SK-N-SH (cell line): ENCODE measurements around the gene ALDH1L2. TPM values are rescaled to one million over a fixed set of nuclear protein-coding genes. Genes with fewer than 3 reads are reported as not detected.

ENCODE experiments used
- CTCF ChIA-PET: fragments of 300-600, 350-600 bp; formaldehyde crosslinking; extraction: SDS; loops from one replicate; lab custom pipeline; 2021; lab: Yijun Ruan, JAX
- POLR2A ChIA-PET: fragments of 350-600 bp; sonication (Branson Sonifier 250); formaldehyde crosslinking; extraction: SDS; loops from one replicate; lab custom pipeline; 2020; ENCODE audit warnings: antibody characterized with exemption, inconsistent platforms; lab: Yijun Ruan, JAX
- DNase-seq: peaks from one replicate; pipeline ENCODE4 v3.0.0; 2012
- H2AFZ ChIP-seq: fragments of 200-600 bp; sonication (generic); 2 replicates; pipeline ENCODE4 v1.8.1; 2016; ENCODE audit warnings: antibody characterized with exemption, mild to moderate bottlenecking, low read depth
- H3F3A ChIP-seq: fragments of 200-600 bp; sonication (generic); replicated peaks from 2 replicates; pipeline ENCODE3; 2016; ENCODE audit warnings: antibody characterized with exemption, mild to moderate bottlenecking; ENCODE audit not compliant: insufficient read depth
- H3K27ac ChIP-seq, 2 experiments: fragments of 200-500 bp in 1 of 2; fragments of 200-600 bp in 1 of 2; sonication (Bioruptor generic) in 1 of 2; sonication (generic), shearing (Covaris generic) in 1 of 2; 2 replicates each; pipeline versions ENCODE4 v1.5.1 to v1.6.1; 2014 to 2016; ENCODE audit warnings: low read depth in 2 of 2, inconsistent platforms in 1 of 2, low read length in 1 of 2, mild to moderate bottlenecking in 1 of 2, mixed read lengths in 1 of 2
- H3K27me3 ChIP-seq: fragments of 200-600 bp; sonication (generic), shearing (Covaris generic); 2 replicates; pipeline ENCODE4 v1.6.1; 2016; ENCODE audit warnings: mixed run types; ENCODE audit not compliant: insufficient read depth
- H3K36me3 ChIP-seq, 2 experiments: fragments of 200-500 bp in 1 of 2; fragments of 200-600 bp in 1 of 2; sonication (Bioruptor generic) in 1 of 2; sonication (generic) in 1 of 2; replicated peaks in 1 of 2; 2 replicates each; pipeline versions ENCODE3 to v1.5.1; 2014 to 2016; ENCODE audit warnings: low read length in 1 of 2, mild to moderate bottlenecking in 1 of 2; ENCODE audit not compliant: insufficient read depth in 2 of 2, control insufficient read depth in 1 of 2
- H3K4me1 ChIP-seq, 2 experiments: fragments of 200-500 bp in 1 of 2; fragments of 200-600 bp in 1 of 2; sonication (Bioruptor generic) in 1 of 2; sonication (generic), shearing (Covaris generic) in 1 of 2; 2 replicates each; pipeline versions ENCODE4 v1.5.1 to v1.6.1; 2014 to 2016; ENCODE audit warnings: low read depth in 1 of 2, low read length in 1 of 2, mixed run types in 1 of 2; ENCODE audit not compliant: insufficient read depth in 2 of 2, control insufficient read depth in 1 of 2
- H3K4me2 ChIP-seq: fragments of 200-600 bp; sonication (generic), shearing (Covaris generic); 2 replicates; pipeline ENCODE4 v1.6.1; 2017; ENCODE audit warnings: mixed run types
- H3K4me3 ChIP-seq, 2 experiments: fragments of 200-500 bp in 1 of 2; fragments of 200-600 bp in 1 of 2; sonication (Bioruptor generic) in 1 of 2; sonication (generic), shearing (Covaris generic) in 1 of 2; 2 replicates each; pipeline versions ENCODE4 v1.5.1 to v1.8.1; 2014 to 2016; ENCODE audit warnings: low read depth in 2 of 2, inconsistent platforms in 1 of 2, low read length in 1 of 2, mild to moderate bottlenecking in 1 of 2, mixed read lengths in 1 of 2, moderate library complexity in 1 of 2
- H3K79me2 ChIP-seq: fragments of 200-600 bp; sonication (generic); 2 replicates; pipeline ENCODE4 v1.8.1; 2017; ENCODE audit warnings: mild to moderate bottlenecking; ENCODE audit not compliant: insufficient read depth
- H3K9ac ChIP-seq: fragments of 200-600 bp; sonication (generic); 2 replicates; pipeline ENCODE4 v1.6.1; 2017; ENCODE audit warnings: mixed run types
- H3K9me2 ChIP-seq: fragments of 200-600 bp; sonication (generic); 2 replicates; pipeline ENCODE4 v1.6.1; 2017; ENCODE audit warnings: mixed run types
- H3K9me3 ChIP-seq: fragments of 200-600 bp; sonication (generic); 2 replicates; pipeline ENCODE4 v1.6.1; 2017; ENCODE audit warnings: mixed run types, mild to moderate bottlenecking, moderate library complexity
- H4K20me1 ChIP-seq: fragments of 200-600 bp; sonication (generic); 2 replicates; pipeline ENCODE4 v1.6.1; 2017; ENCODE audit warnings: mild to moderate bottlenecking, mixed run types; ENCODE audit not compliant: insufficient read depth
- CHD2 ChIP-seq: fragments of 150-350 bp; IDR thresholded peaks from 2 replicates; pipeline ENCODE4 v1.6.1; 2018; ENCODE audit warnings: low read length; ENCODE audit not compliant: partially characterized antibody
- CTCF ChIP-seq: fragments of 200-600 bp; sonication (generic); IDR thresholded peaks from 2 replicates; pipeline ENCODE4 v1.6.1; 2017; ENCODE audit warnings: antibody characterized with exemption, mild to moderate bottlenecking, moderate library complexity
- ELF1 ChIP-seq: IDR thresholded peaks from 2 replicates; pipeline ENCODE4 v1.4.0; 2012
- EP300 ChIP-seq, 2 experiments: IDR thresholded peaks; 2 replicates each; pipeline versions ENCODE4 v1.4.0 to v1.6.1; 2012; ENCODE audit warnings: borderline replicate concordance in 1 of 2, low read depth in 1 of 2, low read length in 1 of 2
- EZH2phosphoT487 ChIP-seq: fragments of 200-600 bp; sonication (generic); IDR thresholded peaks from 2 replicates; pipeline ENCODE4 v1.6.1; 2017; ENCODE audit warnings: low read depth, mixed run types, mild to moderate bottlenecking, antibody characterized with exemption, moderate library complexity, borderline replicate concordance
- FOXM1 ChIP-seq: IDR thresholded peaks from 2 replicates; pipeline ENCODE4 v1.4.0; 2012; ENCODE audit warnings: low read depth, mild to moderate bottlenecking
- MAX ChIP-seq: IDR thresholded peaks from 2 replicates; pipeline ENCODE4 v1.4.0; 2012; ENCODE audit warnings: low read depth
- MEF2A ChIP-seq: IDR thresholded peaks from 2 replicates; pipeline ENCODE4 v1.4.0; 2012; ENCODE audit warnings: low read depth, borderline replicate concordance
- NRF1 ChIP-seq: IDR thresholded peaks from 2 replicates; pipeline ENCODE4 v1.6.1; 2012; ENCODE audit warnings: low read depth, mild to moderate bottlenecking, low read length
- POLR2AphosphoS5 ChIP-seq: IDR thresholded peaks from 2 replicates; pipeline ENCODE4 v1.6.1; 2012; ENCODE audit warnings: low read depth, low read length
- RAD21 ChIP-seq: IDR thresholded peaks from 2 replicates; pipeline ENCODE4 v1.6.1; 2012; ENCODE audit warnings: mild to moderate bottlenecking, low read length
- RCOR1 ChIP-seq: fragments of 150-350 bp; IDR thresholded peaks from 2 replicates; pipeline ENCODE4 v1.6.1; 2017; ENCODE audit warnings: antibody characterized with exemption, low read length
- REST ChIP-seq: IDR thresholded peaks from 2 replicates; pipeline ENCODE4 v1.6.1; 2012; ENCODE audit warnings: mild to moderate bottlenecking, low read depth, low read length, moderate library complexity
- RXRA ChIP-seq: IDR thresholded peaks from 2 replicates; pipeline ENCODE4 v1.4.0; 2012; ENCODE audit warnings: low read depth, mild to moderate bottlenecking, borderline replicate concordance
- TCF12 ChIP-seq: IDR thresholded peaks from 2 replicates; pipeline ENCODE4 v1.4.0; 2012
- TEAD4 ChIP-seq: IDR thresholded peaks from 2 replicates; pipeline ENCODE4 v1.4.0; 2012; ENCODE audit warnings: mild to moderate bottlenecking, borderline replicate concordance; ENCODE audit not compliant: insufficient read depth
- USF2 ChIP-seq: fragments of 150-350 bp; IDR thresholded peaks from 2 replicates; pipeline ENCODE4 v1.6.1; 2017; ENCODE audit warnings: antibody characterized with exemption, low read length, low read depth, borderline replicate concordance
- YY1 ChIP-seq: IDR thresholded peaks from 2 replicates; pipeline ENCODE4 v1.4.0; 2012; ENCODE audit warnings: low read depth, mild to moderate bottlenecking
- WGBS: methylation state at CpG from one replicate; pipeline ENCODE4 v1.1.6; 2017; ENCODE audit warnings: low lambda C conversion rate; 5-methylcytosine and 5-hydroxymethylcytosine counted together
- polyA plus RNA-seq, 3 experiments: library from polyadenylated mRNA; depleted of rRNA; stranded (reverse); fragments of >200 nt; gene quantifications; 2 replicates each; pipeline ENCODE4 v1.2.3, GENCODE V29; 2012

ALDH1L2 gene
- polyA plus RNA-seq, 1 of the 3 experiments (the other 2 are of a cell fraction): 1.9 TPM

DNA sequence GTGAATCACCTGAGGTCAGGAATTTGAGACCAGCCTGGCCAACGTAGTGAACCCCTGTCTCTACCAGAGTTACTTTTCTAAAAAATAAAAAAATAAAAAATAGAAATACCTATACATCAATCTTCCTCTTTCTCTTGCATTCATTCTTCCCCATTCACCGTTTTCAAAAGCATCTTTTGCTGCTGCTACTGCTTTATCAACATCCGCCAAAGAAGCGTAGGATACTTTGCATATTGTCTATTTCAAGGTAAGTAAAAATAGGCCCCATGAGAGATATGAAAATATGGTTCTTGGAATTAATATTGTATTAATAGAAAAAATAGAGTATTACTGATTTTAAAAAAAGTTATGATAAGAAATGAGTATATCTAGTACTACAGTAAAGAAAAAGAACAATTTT is 32.3 kb downstream of the ALDH1L2 start:
- Histone ChIP-seq H3K4me2 (no peak overlapping the region), H3K79me2 (no peaks in the 10 kb centered on the region), H2AFZ (no peak overlapping the region), H3K27me3 (no peaks in the 10 kb centered on the region), H3K9ac (no peak overlapping the region), H3F3A (no peaks in the 10 kb centered on the region), H3K4me3 (no peak overlapping the region), H3K9me3 (peaks cover 14% of the 10 kb centered on the region; the same call in 1 of the 2 replicates), H3K27ac (no peak overlapping the region), H3K9me2 (no peaks in the 10 kb centered on the region), H3K36me3 (peaks cover 7 to 16% of the 10 kb centered on the region in 2 experiments), H3K4me1 (no peaks in the 10 kb centered on the region; a peak in 1 of 4 replicates), H4K20me1 (no peaks in the 10 kb centered on the region)
- ChIA-PET POLR2A (no interaction called here), CTCF (interaction anchor here (0.8 to 3.3 kb wide), 11 partner anchors 10 to 702 kb away, joined by 3 to 18 read pairs (median 5); no protein-coding TSS in a partner anchor)
- DNase-seq: no peak
- 77% methylated on average over 4 of the region's 4 CpGs for WGBS
- TF ChIP-seq MEF2A (no peak), REST (no peak), RAD21 (no peak), RCOR1 (no peak), YY1 (no peak), EP300 (IDR thresholded peaks at IDR 0.05; ENCODE audit: borderline replicate concordance in 1 of 2, low read depth in 1 of 2, low read length in 1 of 2) (no peak), TEAD4 (no peak), POLR2AphosphoS5 (no peak), RXRA (no peak), MAX (no peak), EZH2phosphoT487 (no peak), NRF1 (no peak), CTCF (no peak), FOXM1 (no peak), ELF1 (no peak), USF2 (no peak), CHD2 (no peak), TCF12 (no peak)
